CD4-positive, alpha-beta T cell treated with Interleukin-17A for 1 hour (primary cell): Measurements from ENCODE around the gene CFC1.
"Not testable (repeated sequence)": the region's sequence is repeated elsewhere in the genome, so short reads cannot be mapped to it uniquely, and the experiment has no call there.

Experiments used
- DNase-seq: peaks from one replicate; pipeline ENCODE4 v3.0.0-alpha.2; 2020

Gene CFC1

DNA sequence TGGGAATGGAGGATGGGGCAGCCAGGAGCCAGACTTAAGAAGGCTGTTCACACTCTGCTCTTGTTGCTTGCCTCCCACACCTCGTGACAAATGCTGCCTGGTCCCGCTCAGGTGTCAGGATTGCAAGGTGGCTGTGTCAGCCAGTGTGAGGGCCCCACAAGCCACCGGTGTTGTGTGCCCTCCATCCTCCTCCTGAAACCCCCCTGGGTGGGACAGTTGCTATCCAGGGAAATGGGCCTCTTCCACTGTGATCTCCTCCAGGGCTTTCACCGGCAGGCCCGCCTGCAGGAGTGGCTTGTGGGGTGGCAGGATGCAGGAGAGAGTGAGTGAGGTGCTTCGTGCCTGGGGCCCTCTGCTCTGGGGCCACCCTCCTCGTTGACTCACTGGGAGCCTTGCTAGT, 16.4 kb downstream of the CFC1 start:
- not testable (repeated sequence) for DNase-seq

- not testable (repeated sequence) for DNase-seq
Measured at GRCh38 chr2:130581491-130581890, 17.9 kb downstream of the CFC1 start.

DNA sequence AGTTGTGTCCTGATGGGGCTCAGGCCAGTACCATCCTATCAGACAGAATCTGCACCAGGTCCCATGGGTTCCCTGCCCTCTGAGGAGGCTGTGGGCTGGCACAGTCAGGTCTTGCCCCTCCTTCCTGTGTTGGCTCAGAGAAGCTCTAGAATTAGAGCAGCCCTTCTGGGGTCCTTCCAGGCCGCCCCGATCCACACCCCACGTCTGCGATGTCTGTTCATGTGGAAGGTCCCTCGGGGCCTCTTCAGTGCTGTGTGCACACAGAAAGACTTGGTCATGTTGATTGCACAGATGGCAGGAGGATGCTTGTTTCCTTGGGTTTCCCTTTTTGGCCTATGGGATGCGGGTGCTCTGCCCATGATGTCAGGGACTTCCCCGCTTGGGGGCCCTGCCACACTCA, 20.3 kb downstream of the CFC1 start:
- not testable (repeated sequence) for DNase-seq

DNA sequence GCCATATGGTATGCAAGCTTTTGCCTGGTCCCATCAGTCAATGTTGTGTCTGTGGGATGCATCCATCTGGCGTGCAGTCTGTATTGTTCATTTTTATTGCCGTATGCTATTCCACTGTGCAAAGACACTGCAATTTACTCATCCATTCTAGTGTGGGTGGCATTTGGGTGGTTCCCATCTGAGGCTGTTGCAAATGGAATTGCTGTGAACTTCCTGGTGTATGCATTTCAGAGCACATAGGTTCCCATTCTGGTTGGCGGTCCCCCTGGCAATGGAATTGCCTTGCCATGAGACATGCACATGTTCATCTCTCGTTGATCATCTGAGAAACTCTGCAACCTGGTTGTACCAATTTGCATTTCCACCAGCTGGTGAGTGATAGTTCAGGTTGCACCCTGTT, 21.8 kb downstream of the CFC1 start:
- DNase-seq, result not testable (repeated sequence)

- DNase-seq, result not testable (repeated sequence)
Measured at GRCh38 chr2:130576209-130576784, 23.1 kb downstream of the CFC1 start.

DNA sequence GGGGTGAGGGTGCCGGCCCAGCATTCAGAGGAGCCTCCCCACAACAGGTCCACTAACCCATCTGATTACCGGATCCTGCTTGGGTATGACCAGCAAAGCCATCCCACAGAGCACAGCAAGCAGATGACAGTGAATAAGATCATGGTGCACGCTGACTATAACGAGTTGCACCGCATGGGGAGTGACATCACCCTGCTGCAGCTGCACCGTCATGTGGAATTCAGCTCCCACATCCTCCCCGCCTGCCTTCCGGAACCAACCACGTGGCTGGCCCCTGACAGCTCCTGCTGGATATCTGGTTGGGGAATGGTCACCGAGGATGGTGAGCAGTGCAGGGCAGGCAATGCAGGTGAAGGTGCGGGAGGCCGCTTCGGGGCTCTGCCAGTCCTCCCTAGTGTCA, 25.1 kb downstream of the CFC1 start:
- DNase-seq, result not testable (repeated sequence)

DNA sequence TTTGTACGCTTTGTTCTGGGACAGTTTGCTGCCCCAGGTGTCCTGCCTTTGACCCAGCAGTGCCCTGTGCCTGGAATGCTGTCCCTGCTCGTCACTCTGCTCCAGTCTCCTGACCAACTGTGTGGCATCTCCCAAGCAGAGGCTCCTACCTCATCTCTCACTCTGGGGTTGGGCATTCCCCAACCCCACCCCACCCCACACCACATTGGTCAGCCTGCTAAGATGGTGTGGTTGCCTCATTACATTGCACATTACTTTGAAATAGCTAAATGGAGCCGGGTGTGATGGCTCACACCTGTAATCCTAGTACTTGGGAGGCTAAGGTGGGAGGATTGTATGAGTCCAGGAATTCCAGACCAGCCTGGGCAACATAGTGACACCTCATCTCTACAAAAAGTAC, 27.4 kb downstream of the CFC1 start:
- DNase-seq, result not testable (repeated sequence)

DNA sequence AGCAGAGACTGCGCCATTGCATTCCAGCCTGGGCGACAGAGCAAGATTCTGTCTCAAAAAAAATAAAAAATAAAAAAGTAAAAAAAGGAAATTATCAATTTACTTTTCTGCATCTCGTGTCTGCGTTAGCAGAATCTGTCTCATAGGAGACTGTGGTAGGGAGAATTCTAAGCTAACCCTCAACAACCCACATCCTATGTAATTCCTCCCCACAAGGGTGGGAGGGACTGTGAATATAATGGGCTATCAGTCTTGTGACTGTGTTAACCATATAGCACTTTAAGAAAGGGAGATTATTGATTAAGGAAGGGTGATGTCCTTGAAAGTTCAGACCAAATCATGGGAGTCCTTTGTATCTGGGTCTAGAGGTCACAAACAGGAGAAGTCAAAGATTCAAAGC, 33.2 kb downstream of the CFC1 start:
- DNase-seq, result not testable (repeated sequence)

GRCh38 chr2:130556441-130556840, 42.9 kb downstream of the CFC1 start:
- not testable (repeated sequence) for DNase-seq

DNA sequence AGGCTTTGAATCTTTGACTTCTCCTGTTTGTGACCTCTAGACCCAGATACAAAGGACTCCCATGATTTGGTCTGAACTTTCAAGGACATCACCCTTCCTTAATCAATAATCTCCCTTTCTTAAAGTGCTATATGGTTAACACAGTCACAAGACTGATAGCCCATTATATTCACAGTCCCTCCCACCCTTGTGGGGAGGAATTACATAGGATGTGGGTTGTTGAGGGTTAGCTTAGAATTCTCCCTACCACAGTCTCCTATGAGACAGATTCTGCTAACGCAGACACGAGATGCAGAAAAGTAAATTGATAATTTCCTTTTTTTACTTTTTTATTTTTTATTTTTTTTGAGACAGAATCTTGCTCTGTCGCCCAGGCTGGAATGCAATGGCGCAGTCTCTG, 45.2 kb downstream of the CFC1 start:
- DNase-seq, result not testable (repeated sequence)

GRCh38 chr2:130549475-130549874, 49.9 kb downstream of the CFC1 start:
- DNase-seq, result not testable (repeated sequence)

GRCh38 chr2:130548418-130548817, 51.0 kb downstream of the CFC1 start:
- not testable (repeated sequence) for DNase-seq

DNA sequence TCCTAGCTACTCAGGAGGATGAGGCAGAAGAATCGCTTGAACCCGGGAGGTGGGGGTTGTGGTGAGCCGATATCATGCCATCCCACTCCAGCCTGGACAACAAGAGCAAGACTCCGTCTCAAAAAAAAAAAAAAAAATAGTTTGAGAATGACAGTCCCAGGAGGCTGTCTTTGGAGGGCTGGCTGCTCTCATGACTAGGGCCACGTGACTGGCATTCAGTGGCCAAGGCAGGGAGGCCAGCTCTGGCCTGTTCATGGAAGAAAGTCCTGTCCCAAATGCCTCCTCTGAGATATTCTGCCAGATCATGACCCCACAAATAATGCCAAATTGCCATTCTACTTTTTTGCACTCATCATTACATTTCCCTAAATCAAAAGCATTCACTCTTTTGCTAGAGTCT, 54.4 kb downstream of the CFC1 start:
- not testable (repeated sequence) for DNase-seq

DNA sequence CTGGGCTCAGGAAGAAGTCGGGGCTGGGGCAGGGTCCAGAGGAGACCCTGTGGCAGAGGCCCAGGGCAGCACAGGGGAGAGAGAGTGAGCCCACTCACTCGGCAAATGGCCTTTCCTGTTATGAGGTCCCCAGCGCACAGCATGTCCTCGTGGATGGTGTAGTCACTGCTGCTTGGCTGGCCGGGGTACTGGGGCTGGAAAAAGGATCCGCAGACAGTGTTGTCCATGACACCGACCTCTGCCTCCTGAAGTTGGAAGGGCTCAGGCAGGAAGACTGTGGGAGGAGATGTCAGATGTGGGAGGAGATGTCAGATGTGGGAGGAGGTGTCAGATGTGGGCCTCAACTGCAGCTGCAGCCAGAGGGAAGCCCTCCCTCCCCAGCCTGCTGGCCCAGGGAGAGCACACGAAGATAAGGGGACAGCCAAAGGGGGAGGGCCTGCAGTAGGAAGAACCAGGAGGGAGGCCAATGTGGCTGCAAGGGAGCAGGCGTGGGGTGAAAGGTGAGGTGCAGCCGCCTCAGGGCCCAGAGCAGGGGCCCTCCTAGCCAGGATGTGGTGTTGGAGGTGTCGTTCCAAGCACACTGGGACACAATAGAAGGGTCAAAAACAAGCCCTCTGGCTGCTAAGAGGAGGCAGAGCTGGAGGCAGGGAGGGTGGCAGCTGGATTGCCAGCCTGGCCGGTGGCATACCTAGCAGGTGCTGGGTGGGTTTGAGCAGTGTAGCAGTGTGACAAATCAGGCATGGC, 55.4 kb downstream of the CFC1 start:
- not testable (repeated sequence) for DNase-seq

DNA sequence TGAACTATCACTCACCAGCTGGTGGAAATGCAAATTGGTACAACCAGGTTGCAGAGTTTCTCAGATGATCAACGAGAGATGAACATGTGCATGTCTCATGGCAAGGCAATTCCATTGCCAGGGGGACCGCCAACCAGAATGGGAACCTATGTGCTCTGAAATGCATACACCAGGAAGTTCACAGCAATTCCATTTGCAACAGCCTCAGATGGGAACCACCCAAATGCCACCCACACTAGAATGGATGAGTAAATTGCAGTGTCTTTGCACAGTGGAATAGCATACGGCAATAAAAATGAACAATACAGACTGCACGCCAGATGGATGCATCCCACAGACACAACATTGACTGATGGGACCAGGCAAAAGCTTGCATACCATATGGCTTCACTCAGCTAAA, 56.6 kb downstream of the CFC1 start:
- not testable (repeated sequence) for DNase-seq
